Globus pallidus (tissue), 1 donor: Measurements from ENCODE around the gene RGS6.

Experiments
- DNase-seq: peaks from one replicate; pipeline ENCODE4 v3.0.0-alpha.2; 2015; ENCODE audit warnings: low spot score

Gene RGS6

GRCh38 chr14:72081137-72081536 lies 148.9 kb downstream of the RGS6 start:
- no peak for DNase-seq

GRCh38 chr14:72084935-72085334 lies 152.7 kb downstream of the RGS6 start:
- DNase-seq: no peak

GRCh38 chr14:72089625-72090024 lies 157.4 kb downstream of the RGS6 start:
- DNase-seq: no peak

- no peak for DNase-seq
Observed at GRCh38 chr14:72094844-72095582, 162.8 kb downstream of the RGS6 start.

- no peak for DNase-seq
Observed at GRCh38 chr14:72097173-72097783, 165.0 kb downstream of the RGS6 start.

GRCh38 chr14:72098210-72098609 lies 166.0 kb downstream of the RGS6 start:
- DNase-seq: no peak

- DNase-seq: no peak
Observed at GRCh38 chr14:72099566-72099965, 167.3 kb downstream of the RGS6 start.

- DNase-seq: no peak
Observed at GRCh38 chr14:72104011-72104613, 171.9 kb downstream of the RGS6 start.

- DNase-seq: no peak
Observed at GRCh38 chr14:72111911-72112310, 179.7 kb downstream of the RGS6 start.

- DNase-seq: no peak
Observed at GRCh38 chr14:72118841-72119240, 186.6 kb downstream of the RGS6 start.

GRCh38 chr14:72120315-72120714 lies 188.1 kb downstream of the RGS6 start:
- no peak for DNase-seq

- DNase-seq: no peak
Observed at GRCh38 chr14:72123755-72124154, 191.5 kb downstream of the RGS6 start.

- no peak for DNase-seq
Observed at GRCh38 chr14:72124171-72124570, 191.9 kb downstream of the RGS6 start.

GRCh38 chr14:72126091-72126490 lies 193.9 kb downstream of the RGS6 start:
- no peak for DNase-seq

GRCh38 chr14:72126561-72126960 lies 194.3 kb downstream of the RGS6 start:
- no peak for DNase-seq

GRCh38 chr14:72128629-72129028 lies 196.4 kb downstream of the RGS6 start:
- DNase-seq: no peak

GRCh38 chr14:72129291-72129690 lies 197.1 kb downstream of the RGS6 start:
- DNase-seq: no peak

GRCh38 chr14:72141084-72141483 lies 208.9 kb downstream of the RGS6 start:
- DNase-seq: no peak

- DNase-seq: no peak
Observed at GRCh38 chr14:72142328-72142727, 210.1 kb downstream of the RGS6 start.

- no peak for DNase-seq
Observed at GRCh38 chr14:72146241-72146640, 214.0 kb downstream of the RGS6 start.

- DNase-seq: no peak
Observed at GRCh38 chr14:72154645-72155378, 222.6 kb downstream of the RGS6 start.

- no peak for DNase-seq
Observed at GRCh38 chr14:72155379-72155993, 223.3 kb downstream of the RGS6 start.
